Upper lobe of left lung (tissue), 6 donors: ENCODE results near the gene GPR68. TPM values are rescaled to one million over a fixed set of nuclear protein-coding genes. Genes with fewer than 3 reads are reported as not detected.

ENCODE experiments used
- ATAC-seq, 2 donors: fragments of 200-7000 bp; cut with Tn5 transposase; one replicate each; pipeline ENCODE4 v1.9.1; 2022; ENCODE audit warnings: mild to moderate bottlenecking in 2 of 2, moderate library complexity in 2 of 2; ENCODE audit not compliant: low FRiP score in 2 of 2
- DNase-seq, 2 donors: peaks; one replicate each; pipeline ENCODE4 v3.0.0-alpha.2; 2019 to 2020
- H3K27ac ChIP-seq, 4 donors: fragments of 200-600 bp; sonication (generic); one replicate each; pipeline ENCODE4 v1.5.1; 2016 to 2019
- H3K27me3 ChIP-seq, 4 donors: fragments of 200-600 bp; sonication (generic); one replicate each; pipeline ENCODE4 v1.5.1; 2017 to 2019
- H3K36me3 ChIP-seq, 4 donors: fragments of 200-600 bp; sonication (generic); one replicate each; pipeline ENCODE4 v1.5.1; 2016 to 2019
- H3K4me1 ChIP-seq, 4 donors: fragments of 200-600 bp; sonication (generic); one replicate each; pipeline ENCODE4 v1.5.1; 2018 to 2019
- H3K4me3 ChIP-seq, 4 donors: fragments of 200-600 bp; sonication (generic); one replicate each; pipeline ENCODE4 v1.5.1; 2017 to 2019; ENCODE audit warnings: mild to moderate bottlenecking in 2 of 4, moderate library complexity in 1 of 4
- H3K9me3 ChIP-seq, 4 donors: fragments of 200-600 bp; sonication (generic); one replicate each; pipeline ENCODE4 v1.5.1; 2018 to 2019
- CTCF ChIP-seq, 6 experiments: fragments of 450-650 bp in 4 of 6; fragments of 200-600 bp in 2 of 6; sonication (generic) in 2 of 6; IDR thresholded peaks; one replicate each; pipeline ENCODE4 v1.5.1; 2016 to 2019; ENCODE audit warnings: antibody characterized with exemption in 6 of 6
- EP300 ChIP-seq, 4 donors: sonication (generic); formaldehyde crosslinking; IDR thresholded peaks; one replicate each; pipeline ENCODE4 v1.5.1; 2017; ENCODE audit warnings: antibody characterized with exemption in 4 of 4, control low read depth in 2 of 4
- POLR2A ChIP-seq, 4 donors: fragments of 450-650 bp; IDR thresholded peaks; one replicate each; pipeline ENCODE4 v1.5.1; 2016 to 2017; ENCODE audit warnings: antibody characterized with exemption in 4 of 4, mild to moderate bottlenecking in 2 of 4
- POLR2AphosphoS5 ChIP-seq, 2 donors: sonication (generic); formaldehyde crosslinking; IDR thresholded peaks; one replicate each; pipeline ENCODE4 v1.5.1; 2017; ENCODE audit warnings: antibody characterized with exemption in 2 of 2
- WGBS, 2 donors: methylation state at CpG; one replicate each; pipeline ENCODE4 v1.1.5; 2017 to 2018; 5-methylcytosine and 5-hydroxymethylcytosine counted together
- total RNA-seq, 6 donors: library from RNA; depleted of rRNA in 4 of 6; stranded (reverse); fragments of >200 nt in 4 of 6; gene quantifications; one replicate each; pipeline versions ENCODE4 v1.1.0 to v1.2.1, GENCODE V29; 2016 to 2021
- donor health status: DM: no; HTN: no; CAD: no; lungs with moderate emphysema.
- donor health status: DM: no; HTN: yes; CAD: no; lungs with severe emphysema.

The GPR68 gene
- total RNA-seq, 6 donors from 2014 or later, result 1.2 to 8.4 (median 3.3) TPM

- H3K4me1 ChIP-seq, result peaks cover 41 to 75% (median 54%) of the 10 kb centered on the region in 4 donors
- peak overlapping the region; percentile 71 to 90 (median 82) for H3K27ac ChIP-seq
- TF ChIP-seq POLR2AphosphoS5 (IDR thresholded peaks at IDR 0.05) (peak; percentile 82 to 84), CTCF (IDR thresholded peaks at IDR 0.05) (no peak), POLR2A (IDR thresholded peaks at IDR 0.05) (no peak), EP300 (IDR thresholded peaks at IDR 0.05) (peak; percentile 61 to 91 (median 81))
- no peaks in the 10 kb centered on the region for H3K9me3 ChIP-seq
- DNase-seq (peak; percentile 60 to 77), ATAC-seq (peak in 1 of 2 donors; percentile 20)
- no peak overlapping the region for H3K4me3 ChIP-seq
- no peaks in the 10 kb centered on the region for H3K27me3 ChIP-seq
- H3K36me3 ChIP-seq, result peaks cover 0 to 26% (median 20%) of the 10 kb centered on the region in 4 donors
- WGBS, 2 donors, result 33 to 66% methylated on average over 1 to 9 of the region's 9 CpGs
Measured at GRCh38 chr14:91220581-91221000, 23.9 kb downstream of the GPR68 start.

- Histone ChIP-seq H3K27me3 (no peaks in the 10 kb centered on the region), H3K9me3 (no peaks in the 10 kb centered on the region), H3K27ac (peak overlapping the region; percentile 71 to 90 (median 82)), H3K4me1 (peaks cover 38 to 67% (median 50%) of the 10 kb centered on the region in 4 donors), H3K4me3 (no peak overlapping the region), H3K36me3 (peaks cover 0 to 30% (median 23%) of the 10 kb centered on the region in 4 donors)
- ATAC-seq, result peak; percentile 66 to 86
- DNase-seq, result peak; percentile 85 to 92
- TF ChIP-seq EP300 (IDR thresholded peaks at IDR 0.05), result peak in 3 of 4 donors; percentile 27 to 80 (median 66)
- no peak for TF ChIP-seq POLR2A (IDR thresholded peaks at IDR 0.05)
- TF ChIP-seq POLR2AphosphoS5 (IDR thresholded peaks at IDR 0.05), result peak; percentile 57 to 65
- WGBS, 2 donors, result 46 to 60% methylated on average over 13 of the region's 13 CpGs
Measured at GRCh38 chr14:91219517-91220389, 24.8 kb downstream of the GPR68 start.

DNA sequence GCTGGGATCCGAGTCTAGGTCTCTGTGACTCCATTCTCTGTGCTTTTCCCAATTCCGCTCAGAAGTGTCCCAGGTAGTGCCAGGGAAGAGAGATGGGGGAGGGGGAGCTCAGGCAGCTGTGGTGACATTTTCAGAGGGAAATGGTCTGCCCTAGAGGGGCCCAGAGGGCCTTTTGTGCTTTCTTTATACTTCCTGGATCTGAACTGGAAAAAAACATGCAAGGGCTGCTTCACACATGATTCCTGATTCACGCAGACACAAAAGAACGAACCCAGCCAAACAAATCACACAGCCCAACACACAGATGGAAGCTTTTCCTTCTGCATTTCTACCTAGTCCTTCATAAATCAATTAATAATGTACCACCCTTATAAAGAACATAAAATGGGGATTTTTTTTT, 26.5 kb downstream of the GPR68 start:
- H3K9me3 ChIP-seq, result no peaks in the 10 kb centered on the region
- peaks cover 31 to 50% (median 39%) of the 10 kb centered on the region in 4 donors for H3K4me1 ChIP-seq
- H3K4me3 ChIP-seq, result no peak overlapping the region
- H3K27me3 ChIP-seq, result no peaks in the 10 kb centered on the region
- ATAC-seq (no peak), DNase-seq (no peak)
- 76 to 84% methylated on average over 4 of the region's 4 CpGs for WGBS, 2 donors
- H3K27ac ChIP-seq, result peak overlapping the region in 3 of 4 donors; percentile 24 to 90 (median 71)
- TF ChIP-seq EP300 (IDR thresholded peaks at IDR 0.05) (no peak), CTCF (IDR thresholded peaks at IDR 0.05) (no peak)
- peaks cover 0 to 37% (median 27%) of the 10 kb centered on the region in 4 donors for H3K36me3 ChIP-seq

- Histone ChIP-seq H3K27ac (no peak overlapping the region), H3K4me3 (no peak overlapping the region), H3K4me1 (peaks cover 24 to 38% (median 30%) of the 10 kb centered on the region in 4 donors), H3K36me3 (peaks cover 0 to 46% (median 31%) of the 10 kb centered on the region in 4 donors), H3K27me3 (no peaks in the 10 kb centered on the region), H3K9me3 (no peaks in the 10 kb centered on the region)
- DNase-seq, result no peak
- no peak for TF ChIP-seq CTCF (IDR thresholded peaks at IDR 0.05)
- TF ChIP-seq POLR2A (IDR thresholded peaks at IDR 0.05), result no peak
- no peak for TF ChIP-seq POLR2AphosphoS5 (IDR thresholded peaks at IDR 0.05)
- TF ChIP-seq EP300 (IDR thresholded peaks at IDR 0.05), result no peak
- WGBS, 2 donors, result 96 to 99% methylated on average over 13 of the region's 13 CpGs
- ATAC-seq, result no peak
Measured at GRCh38 chr14:91216731-91217226, 27.7 kb downstream of the GPR68 start.

DNA sequence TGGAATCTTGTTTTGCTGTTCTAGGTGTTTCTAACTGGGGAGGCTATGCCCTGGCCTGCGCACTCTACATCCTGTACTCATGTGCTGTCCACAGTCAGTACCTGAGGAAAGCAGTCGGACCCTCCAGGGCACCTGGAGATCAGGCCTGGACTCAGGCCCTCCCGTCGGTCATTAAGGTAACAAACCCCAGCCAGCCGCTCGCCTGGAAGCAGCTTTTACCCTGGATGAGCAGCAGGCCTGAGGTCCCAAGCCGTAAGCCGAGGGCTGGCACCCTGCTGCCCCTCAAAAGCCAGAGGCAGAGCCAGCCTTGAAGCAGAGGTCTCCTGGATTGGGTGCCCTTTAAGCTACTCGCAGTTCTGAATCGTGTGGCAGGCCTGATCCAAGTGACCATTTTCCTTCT, 29.1 kb downstream of the GPR68 start:
- Histone ChIP-seq H3K36me3 (peaks cover 0 to 57% (median 31%) of the 10 kb centered on the region in 4 donors), H3K27ac (no peak overlapping the region), H3K4me3 (no peak overlapping the region), H3K9me3 (no peaks in the 10 kb centered on the region), H3K27me3 (no peaks in the 10 kb centered on the region), H3K4me1 (peaks cover 11 to 28% (median 17%) of the 10 kb centered on the region in 4 donors)
- 95 to 96% methylated on average over 7 to 10 of the region's 10 CpGs for WGBS, 2 donors
- TF ChIP-seq POLR2AphosphoS5 (IDR thresholded peaks at IDR 0.05) (no peak), EP300 (IDR thresholded peaks at IDR 0.05) (no peak)
- DNase-seq, result peak in 1 of 2 donors; percentile 32
- no peak for ATAC-seq
